Thyroid gland (tissue), 4 donors: Measurements from ENCODE around the gene HDDC3.
A peak's percentile ranks its signal among the peaks of the same experiment; 100 is the strongest.

Source experiments
- POLR2A ChIP-seq, 2 donors: fragments of 450-650 bp; IDR thresholded peaks; one replicate each; pipeline ENCODE4 v1.6.1; 2017; ENCODE audit warnings: antibody characterized with exemption in 2 of 2, mild to moderate bottlenecking in 2 of 2, moderate library complexity in 1 of 2
- TF ChIP-seq, protein P1 (sequence below), 6 experiments: fragments of 200-600 bp in 3 of 6; fragments of 450-650 bp in 3 of 6; sonication (generic) in 3 of 6; IDR thresholded peaks; one replicate each; pipeline ENCODE4 v1.5.1; 2016 to 2019; ENCODE audit warnings: antibody characterized with exemption in 6 of 6, mild to moderate bottlenecking in 2 of 6, inconsistent platforms in 1 of 6, moderate library complexity in 1 of 6

- TF ChIP-seq, protein P1, sequence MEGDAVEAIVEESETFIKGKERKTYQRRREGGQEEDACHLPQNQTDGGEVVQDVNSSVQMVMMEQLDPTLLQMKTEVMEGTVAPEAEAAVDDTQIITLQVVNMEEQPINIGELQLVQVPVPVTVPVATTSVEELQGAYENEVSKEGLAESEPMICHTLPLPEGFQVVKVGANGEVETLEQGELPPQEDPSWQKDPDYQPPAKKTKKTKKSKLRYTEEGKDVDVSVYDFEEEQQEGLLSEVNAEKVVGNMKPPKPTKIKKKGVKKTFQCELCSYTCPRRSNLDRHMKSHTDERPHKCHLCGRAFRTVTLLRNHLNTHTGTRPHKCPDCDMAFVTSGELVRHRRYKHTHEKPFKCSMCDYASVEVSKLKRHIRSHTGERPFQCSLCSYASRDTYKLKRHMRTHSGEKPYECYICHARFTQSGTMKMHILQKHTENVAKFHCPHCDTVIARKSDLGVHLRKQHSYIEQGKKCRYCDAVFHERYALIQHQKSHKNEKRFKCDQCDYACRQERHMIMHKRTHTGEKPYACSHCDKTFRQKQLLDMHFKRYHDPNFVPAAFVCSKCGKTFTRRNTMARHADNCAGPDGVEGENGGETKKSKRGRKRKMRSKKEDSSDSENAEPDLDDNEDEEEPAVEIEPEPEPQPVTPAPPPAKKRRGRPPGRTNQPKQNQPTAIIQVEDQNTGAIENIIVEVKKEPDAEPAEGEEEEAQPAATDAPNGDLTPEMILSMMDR (IDR thresholded peaks at IDR 0.05), result peak; percentile 22 to 79 (median 66)
- peak in 1 of 2 donors; percentile 70 for TF ChIP-seq POLR2A (IDR thresholded peaks at IDR 0.05)
Measured at GRCh38 chr15:90902040-90902839, 30.1 kb downstream of the HDDC3 start.
